ENCODE results near the gene ELL. TPM values are rescaled to one million over a fixed set of nuclear protein-coding genes. Genes with fewer than 3 reads are reported as not detected.

ELL gene
- total RNA-seq, 1 experiment from 2014 or later, result 17.0 TPM

- H3K23ac ChIP-seq (ENCODE audit: insufficient read length, low read depth, low read length), result no peak overlapping the region
- WGBS (ENCODE audit: extremely low coverage, insufficient read length, low lambda C conversion rate), result no CpG with 5 or more reads among the region's 23 CpGs
- no peak overlapping the region for H4K5ac ChIP-seq (ENCODE audit: insufficient read length, low read depth, low read length)
- peaks cover 10% of the 10 kb centered on the region for H3K23me2 ChIP-seq (ENCODE audit: insufficient read length, low read depth, low read length, poor library complexity, severe bottlenecking)
- no peak overlapping the region for H3K27ac ChIP-seq (ENCODE audit: insufficient read length, low read depth, low read length)
- H2BK5ac ChIP-seq (ENCODE audit: insufficient read length, low read length), result no peak overlapping the region
- H3K79me1 ChIP-seq (ENCODE audit: insufficient read depth, low read depth, low read length, poor library complexity, severe bottlenecking), result no peaks in the 10 kb centered on the region
- no peak overlapping the region for H3K56ac ChIP-seq (ENCODE audit: insufficient read length, low read depth, low read length)
- H2BK15ac ChIP-seq (ENCODE audit: low read depth, low read length), result no peak overlapping the region
- H3K27me3 ChIP-seq (ENCODE audit: insufficient read depth, low read length), result no peaks in the 10 kb centered on the region
- H3K9me3 ChIP-seq (ENCODE audit: control insufficient read depth, low read depth, low read length), result no peaks in the 10 kb centered on the region
- no peak overlapping the region for H3K18ac ChIP-seq (ENCODE audit: insufficient read length, low read depth, low read length)
- H3K4me2 ChIP-seq (ENCODE audit: insufficient read depth, insufficient read length, low read length), result no peak overlapping the region
- no peaks in the 10 kb centered on the region for H4K20me1 ChIP-seq (ENCODE audit: control insufficient read depth, insufficient read depth, insufficient read length)
- no peak overlapping the region for H3T11ph ChIP-seq (ENCODE audit: low read length)
- H2AFZ ChIP-seq (ENCODE audit: low read length), result no peak overlapping the region
- H3K14ac ChIP-seq (ENCODE audit: insufficient read depth, low read length), result no peak overlapping the region
- no peak overlapping the region for H4K8ac ChIP-seq (replicated peaks; ENCODE audit: insufficient read length, low read depth, low read length)
- no peak overlapping the region for H2BK12ac ChIP-seq (ENCODE audit: insufficient read length, low read depth, low read length)
- H2BK120ac ChIP-seq (ENCODE audit: low read depth, low read length, poor library complexity, severe bottlenecking), result no peak overlapping the region
- H3K4me3 Mint-ChIP-seq, result no peak overlapping the region; a peak in 1 of 5 replicates
- no peak overlapping the region for H3K9ac ChIP-seq (ENCODE audit: extremely low read depth, insufficient read length, low read length)
- peak overlapping the region in 1 of 3 experiments; percentile 84; a peak in 2 of 7 replicates for H3K27ac Mint-ChIP-seq
- H3K9me3 Mint-ChIP-seq, result peaks cover 3% of the 10 kb centered on the region in 2 experiments; a peak in 3 of 5 replicates
- no peak overlapping the region for H2AK5ac ChIP-seq (ENCODE audit: insufficient read length, low read length)
- H3K4me1 Mint-ChIP-seq, result peaks cover 23 to 28% of the 10 kb centered on the region in 2 experiments
- DNase-seq, result no peak
- no peak overlapping the region for H4K91ac ChIP-seq (ENCODE audit: insufficient read length, low read depth, low read length)
- peaks cover 5 to 20% (median 11%) of the 10 kb centered on the region in 3 experiments; a peak in 6 of 7 replicates for H3K36me3 Mint-ChIP-seq (ENCODE audit: insufficient read depth in 1 of 3, low read depth in 3 of 3)
- H3K4me1 ChIP-seq (ENCODE audit: insufficient read depth, low read length), result peaks cover 7% of the 10 kb centered on the region; the same call in 1 of the 2 replicates
- H3K79me2 ChIP-seq (ENCODE audit: insufficient read depth, low read length), result no peaks in the 10 kb centered on the region
- H2BK20ac ChIP-seq (ENCODE audit: low read depth, low read length, poor library complexity, severe bottlenecking), result no peak overlapping the region
- TF ChIP-seq, protein P1, sequence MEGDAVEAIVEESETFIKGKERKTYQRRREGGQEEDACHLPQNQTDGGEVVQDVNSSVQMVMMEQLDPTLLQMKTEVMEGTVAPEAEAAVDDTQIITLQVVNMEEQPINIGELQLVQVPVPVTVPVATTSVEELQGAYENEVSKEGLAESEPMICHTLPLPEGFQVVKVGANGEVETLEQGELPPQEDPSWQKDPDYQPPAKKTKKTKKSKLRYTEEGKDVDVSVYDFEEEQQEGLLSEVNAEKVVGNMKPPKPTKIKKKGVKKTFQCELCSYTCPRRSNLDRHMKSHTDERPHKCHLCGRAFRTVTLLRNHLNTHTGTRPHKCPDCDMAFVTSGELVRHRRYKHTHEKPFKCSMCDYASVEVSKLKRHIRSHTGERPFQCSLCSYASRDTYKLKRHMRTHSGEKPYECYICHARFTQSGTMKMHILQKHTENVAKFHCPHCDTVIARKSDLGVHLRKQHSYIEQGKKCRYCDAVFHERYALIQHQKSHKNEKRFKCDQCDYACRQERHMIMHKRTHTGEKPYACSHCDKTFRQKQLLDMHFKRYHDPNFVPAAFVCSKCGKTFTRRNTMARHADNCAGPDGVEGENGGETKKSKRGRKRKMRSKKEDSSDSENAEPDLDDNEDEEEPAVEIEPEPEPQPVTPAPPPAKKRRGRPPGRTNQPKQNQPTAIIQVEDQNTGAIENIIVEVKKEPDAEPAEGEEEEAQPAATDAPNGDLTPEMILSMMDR (conservative IDR thresholded peaks at IDR 0.05), result no peak
- peaks cover 3% of the 10 kb centered on the region for H3K27me3 Mint-ChIP-seq (ENCODE audit: low read depth)
- no peak overlapping the region for H3K4ac ChIP-seq (ENCODE audit: low read depth, low read length)
These were observed 80.7 kb downstream of the ELL start for GRCh38 chr19:18440936-18441803.
